HCT116 (cell line): Measurements from ENCODE around the gene PCDHA2. TPM values are rescaled to one million over a fixed set of nuclear protein-coding genes. Genes with fewer than 3 reads are reported as not detected.
"Not testable (repeated sequence)": the region's sequence is repeated elsewhere in the genome, so short reads cannot be mapped to it uniquely, and the experiment has no call there.

ENCODE experiments used
- ATAC-seq: fragments of 200-7000 bp; cut with Tn5 transposase; 2 replicates; pipeline ENCODE4 v1.9.1; 2020; ENCODE audit warnings: mild to moderate bottlenecking, moderate library complexity
- BruUV-seq: library from RNA; stranded (reverse); fragments of 400-500 nt; replicated peaks from 2 replicates; lab custom pipeline; 2021; lab: Mats Ljungman, UMichigan
- CTCF ChIA-PET: fragments of 300-600 bp; sonication (Branson Sonifier 250); formaldehyde crosslinking; loops from one replicate; lab custom pipeline; 2021; ENCODE audit warnings: antibody characterized with exemption; lab: Charles Lee
- POLR2A ChIA-PET: fragments of 300-600, 350-600 bp; sonication (Branson Sonifier 250); formaldehyde crosslinking; loops from one replicate; lab custom pipeline; 2021; ENCODE audit warnings: antibody characterized with exemption; lab: Charles Lee
- RAD21 ChIA-PET, 2 experiments: fragments of 300-600 bp; sonication (Branson Sonifier 250); formaldehyde crosslinking; loops; one replicate each; lab custom pipeline; 2023; ENCODE audit warnings: low total read pairs in 2 of 2; ENCODE audit not compliant: uncharacterized antibody in 2 of 2, unreplicated experiment in 2 of 2, low non-redundant PET in 1 of 2; lab: Charles Lee
- DNase-seq: peaks from one replicate; pipeline ENCODE4 v3.0.0-alpha.2; 2010; ENCODE audit warnings: low read depth, low spot score
- H2AFZ ChIP-seq: fragments of 200-600 bp; shearing (Covaris generic), sonication (generic); 2 replicates; pipeline ENCODE4 v1.6.1; 2017; ENCODE audit warnings: low read depth, mixed run types, mixed read lengths, antibody characterized with exemption, low read length; ENCODE audit not compliant: poor library complexity, severe bottlenecking
- H3K27ac ChIP-seq: 2 replicates; pipeline ENCODE4 v1.5.1; 2012; ENCODE audit warnings: low read depth, low read length
- H3K27me3 ChIP-seq: fragments of 200-600 bp; sonication (generic); 2 replicates; pipeline ENCODE4 v1.6.1; 2016; ENCODE audit warnings: mixed run types, low read length, mixed read lengths; ENCODE audit not compliant: insufficient read depth
- H3K36me3 ChIP-seq, 2 experiments: fragments of 200-500 bp in 1 of 2; fragments of 200-600 bp in 1 of 2; sonication (Bioruptor generic) in 1 of 2; sonication (generic) in 1 of 2; 2 replicates each; pipeline versions ENCODE4 v1.5.1 to v1.6.1; 2014 to 2016; ENCODE audit warnings: low read length in 2 of 2, inconsistent platforms in 1 of 2, mixed read lengths in 1 of 2, mixed run types in 1 of 2; ENCODE audit not compliant: insufficient read depth in 2 of 2, control insufficient read depth in 1 of 2
- H3K4me1 ChIP-seq, 2 experiments: fragments of 200-600 bp in 1 of 2; sonication (generic) in 1 of 2; 2 replicates each; pipeline versions ENCODE4 v1.5.1 to v1.6.1; 2012 to 2017; ENCODE audit warnings: low read length in 2 of 2, inconsistent platforms in 1 of 2, mild to moderate bottlenecking in 1 of 2, mixed read lengths in 1 of 2, mixed run types in 1 of 2, moderate library complexity in 1 of 2; ENCODE audit not compliant: insufficient read depth in 2 of 2, control insufficient read depth in 1 of 2
- H3K4me2 ChIP-seq: fragments of 200-600 bp; sonication (generic); 2 replicates; pipeline ENCODE4 v1.6.1; 2017; ENCODE audit warnings: mixed run types, low read length, mixed read lengths
- H3K4me3 ChIP-seq, 2 experiments: fragments of 200-600 bp in 1 of 2; sonication (generic) in 1 of 2; replicated peaks in 1 of 2; 2 replicates each; pipeline ENCODE4 v1.5.1; 2011 to 2016; ENCODE audit warnings: low read length in 2 of 2, control low read depth in 1 of 2, low read depth in 1 of 2, mild to moderate bottlenecking in 1 of 2, mixed read lengths in 1 of 2, mixed run types in 1 of 2
- H3K79me2 ChIP-seq: fragments of 200-600 bp; sonication (generic); 2 replicates; pipeline ENCODE4 v1.6.1; 2017; ENCODE audit warnings: mild to moderate bottlenecking, mixed run types, low read length, moderate library complexity, mixed read lengths; ENCODE audit not compliant: insufficient read depth
- H3K9ac ChIP-seq: fragments of 200-600 bp; sonication (generic); 2 replicates; pipeline ENCODE4 v1.6.1; 2016; ENCODE audit warnings: low read length, mixed read lengths
- H3K9me2 ChIP-seq: fragments of 200-600 bp; sonication (generic), shearing (Covaris generic); 2 replicates; pipeline ENCODE4 v1.6.1; 2017; ENCODE audit warnings: mixed run types, mild to moderate bottlenecking, moderate library complexity; ENCODE audit not compliant: insufficient read depth
- H3K9me3 ChIP-seq, 2 experiments: fragments of 200-500 bp in 1 of 2; fragments of 200-600 bp in 1 of 2; sonication (Bioruptor generic) in 1 of 2; sonication (generic) in 1 of 2; 2 replicates each; pipeline ENCODE4 v1.6.1; 2014 to 2017; ENCODE audit warnings: low read length in 2 of 2, mixed read lengths in 2 of 2, inconsistent platforms in 1 of 2, low read depth in 1 of 2, mild to moderate bottlenecking in 1 of 2, mixed run types in 1 of 2, moderate library complexity in 1 of 2; ENCODE audit not compliant: control insufficient read depth in 1 of 2, insufficient read depth in 1 of 2
- H4K20me1 ChIP-seq: fragments of 200-600 bp; sonication (generic), shearing (Covaris generic); 2 replicates; pipeline ENCODE4 v1.6.1; 2017; ENCODE audit warnings: mixed run types, mild to moderate bottlenecking, moderate library complexity; ENCODE audit not compliant: insufficient read depth
- CBX3 ChIP-seq: IDR thresholded peaks from 2 replicates; pipeline ENCODE4 v1.6.1; 2012; ENCODE audit warnings: low read depth
- JUND ChIP-seq: IDR thresholded peaks from 2 replicates; pipeline ENCODE4 v1.6.1; 2012
- RAD21 ChIP-seq: IDR thresholded peaks from 2 replicates; pipeline ENCODE4 v1.6.1; 2012; ENCODE audit warnings: low read depth, mild to moderate bottlenecking
- SIN3A ChIP-seq: IDR thresholded peaks from 2 replicates; pipeline ENCODE4 v1.6.1; 2012; ENCODE audit warnings: low read depth
- YY1 ChIP-seq: IDR thresholded peaks from 2 replicates; pipeline ENCODE4 v1.6.1; 2011; ENCODE audit warnings: low read length, low read depth, moderate library complexity, mild to moderate bottlenecking; ENCODE audit not compliant: insufficient replicate concordance; ENCODE audit errors: extremely low read depth
- intact Hi-C: fragments of 100-400 bp; cut with micrococcal nuclease; formaldehyde crosslinking; loops from 2 replicates; pipeline ENCODE4 v1.10.0; 2022
- total RNA-seq: library from RNA; stranded (reverse); gene quantifications from one replicate; pipeline ENCODE4 v1.2.1, GENCODE V29; 2021; ENCODE audit not compliant: unreplicated experiment
- TF ChIP-seq, protein P1 (sequence below): IDR thresholded peaks from 2 replicates; pipeline ENCODE4 v1.6.1; 2011; ENCODE audit warnings: mild to moderate bottlenecking, low read length, moderate library complexity; ENCODE audit not compliant: insufficient replicate concordance; ENCODE audit errors: extremely low read depth

PCDHA2 gene
- total RNA-seq, 1 experiment from 2014 or later, result not detected

DNA sequence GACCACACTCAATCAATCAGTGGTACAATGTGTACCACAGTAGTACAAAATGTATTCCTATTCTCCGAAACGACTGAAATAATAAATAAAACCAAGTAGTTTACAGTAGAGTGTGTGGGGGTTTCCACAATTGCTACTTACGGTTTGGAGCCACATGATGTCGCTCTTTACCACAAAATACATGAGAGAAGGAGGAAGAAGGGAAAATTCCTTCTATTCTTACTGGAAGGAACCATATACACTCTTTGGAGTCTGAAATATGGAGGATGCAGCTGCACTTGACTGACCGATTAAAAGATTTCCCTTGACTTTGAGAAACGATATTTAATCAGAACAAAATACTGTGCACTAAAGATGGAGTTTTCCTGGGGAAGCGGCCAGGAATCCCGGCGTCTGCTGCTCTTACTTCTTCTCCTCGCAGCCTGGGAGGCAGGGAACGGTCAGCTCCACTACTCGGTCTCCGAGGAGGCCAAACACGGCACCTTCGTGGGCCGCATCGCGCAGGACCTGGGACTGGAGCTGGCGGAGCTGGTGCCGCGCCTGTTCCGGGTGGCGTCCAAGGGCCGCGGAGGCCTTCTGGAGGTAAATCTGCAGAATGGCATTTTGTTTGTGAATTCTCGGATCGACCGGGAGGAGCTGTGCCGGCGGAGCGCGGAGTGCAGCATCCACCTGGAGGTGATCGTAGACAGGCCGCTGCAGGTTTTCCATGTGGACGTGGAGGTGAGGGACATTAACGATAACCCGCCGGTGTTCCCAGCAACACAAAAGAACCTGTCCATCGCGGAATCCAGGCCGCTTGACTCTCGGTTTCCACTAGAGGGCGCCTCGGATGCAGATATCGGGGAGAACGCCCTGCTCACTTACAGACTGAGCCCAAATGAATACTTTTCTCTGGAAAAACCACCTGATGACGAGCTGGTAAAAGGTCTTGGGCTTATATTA lies 12.5 kb downstream of the PCDHA2 start, which contains the start of gene PCDHA4 (continued):
- TF ChIP-seq, protein P1, sequence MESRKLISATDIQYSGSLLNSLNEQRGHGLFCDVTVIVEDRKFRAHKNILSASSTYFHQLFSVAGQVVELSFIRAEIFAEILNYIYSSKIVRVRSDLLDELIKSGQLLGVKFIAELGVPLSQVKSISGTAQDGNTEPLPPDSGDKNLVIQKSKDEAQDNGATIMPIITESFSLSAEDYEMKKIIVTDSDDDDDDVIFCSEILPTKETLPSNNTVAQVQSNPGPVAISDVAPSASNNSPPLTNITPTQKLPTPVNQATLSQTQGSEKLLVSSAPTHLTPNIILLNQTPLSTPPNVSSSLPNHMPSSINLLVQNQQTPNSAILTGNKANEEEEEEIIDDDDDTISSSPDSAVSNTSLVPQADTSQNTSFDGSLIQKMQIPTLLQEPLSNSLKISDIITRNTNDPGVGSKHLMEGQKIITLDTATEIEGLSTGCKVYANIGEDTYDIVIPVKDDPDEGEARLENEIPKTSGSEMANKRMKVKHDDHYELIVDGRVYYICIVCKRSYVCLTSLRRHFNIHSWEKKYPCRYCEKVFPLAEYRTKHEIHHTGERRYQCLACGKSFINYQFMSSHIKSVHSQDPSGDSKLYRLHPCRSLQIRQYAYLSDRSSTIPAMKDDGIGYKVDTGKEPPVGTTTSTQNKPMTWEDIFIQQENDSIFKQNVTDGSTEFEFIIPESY, result no peak
- TF ChIP-seq JUND, result no peak
- TF ChIP-seq CBX3, result no peak
- no peak for TF ChIP-seq YY1
- TF ChIP-seq SIN3A, result no peak
- TF ChIP-seq RAD21, result peak; percentile 36; the same call in 1 of the 2 replicates

DNA sequence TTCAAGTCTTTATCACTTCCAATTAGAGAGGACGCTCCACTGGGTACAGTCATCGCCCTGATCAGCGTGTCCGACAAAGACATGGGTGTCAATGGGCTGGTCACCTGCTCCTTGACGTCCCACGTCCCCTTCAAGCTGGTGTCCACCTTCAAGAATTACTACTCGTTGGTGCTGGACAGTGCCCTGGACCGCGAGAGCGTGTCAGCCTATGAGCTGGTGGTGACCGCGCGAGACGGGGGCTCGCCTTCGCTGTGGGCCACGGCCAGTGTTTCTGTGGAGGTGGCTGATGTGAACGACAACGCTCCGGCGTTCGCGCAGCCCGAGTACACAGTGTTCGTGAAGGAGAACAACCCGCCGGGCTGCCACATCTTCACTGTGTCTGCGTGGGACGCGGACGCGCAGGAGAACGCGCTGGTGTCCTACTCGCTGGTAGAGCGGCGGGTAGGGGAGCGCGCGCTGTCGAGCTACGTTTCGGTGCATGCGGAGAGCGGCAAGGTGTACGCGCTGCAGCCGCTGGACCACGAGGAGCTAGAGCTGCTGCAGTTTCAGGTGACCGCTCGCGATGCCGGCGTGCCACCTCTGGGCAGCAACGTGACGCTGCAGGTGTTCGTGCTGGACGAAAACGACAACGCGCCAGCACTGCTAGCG lies 13.7 kb downstream of the PCDHA2 start:
- H3K79me2 ChIP-seq, H3K4me2 ChIP-seq, POLR2A ChIA-PET, H3K9me2 ChIP-seq, DNase-seq, H3K4me1 ChIP-seq, H3K4me3 ChIP-seq, H2AFZ ChIP-seq, H3K9me3 ChIP-seq, RAD21 ChIA-PET, H3K27ac ChIP-seq, H4K20me1 ChIP-seq, H3K36me3 ChIP-seq, H3K27me3 ChIP-seq, intact Hi-C loops, BruUV-seq, ATAC-seq, H3K9ac ChIP-seq: not testable (repeated sequence)
- CTCF ChIA-PET, result interaction anchor here (0.9 kb wide), 1 partner anchor 10 kb away, joined by 3 read pairs; no protein-coding TSS in a partner anchor
